ENCODE data around the gene SH3BP2.

SH3BP2 gene

GRCh38 chr4:2858451-2859217 is 65.7 kb downstream of the SH3BP2 start:
- no peak for DNase-seq

- no peak for DNase-seq
Observed at GRCh38 chr4:2859514-2859913, 66.6 kb downstream of the SH3BP2 start.

- DNase-seq = no peak
Observed at GRCh38 chr4:2860391-2861348, 67.8 kb downstream of the SH3BP2 start.

GRCh38 chr4:2861631-2862436 is 68.9 kb downstream of the SH3BP2 start:
- peak; percentile 44 for DNase-seq

GRCh38 chr4:2862528-2862927 is 69.6 kb downstream of the SH3BP2 start:
- peak; percentile 88 for DNase-seq

- DNase-seq = no peak
Observed at GRCh38 chr4:2863649-2864048, 70.8 kb downstream of the SH3BP2 start.

- DNase-seq = no peak
Observed at GRCh38 chr4:2865196-2865780, 72.4 kb downstream of the SH3BP2 start.

GRCh38 chr4:2866160-2866861 is 73.4 kb downstream of the SH3BP2 start:
- no peak for DNase-seq

GRCh38 chr4:2866891-2867290 is 74.0 kb downstream of the SH3BP2 start:
- DNase-seq = no peak

- no peak for DNase-seq
Observed at GRCh38 chr4:2867758-2868491, 75.0 kb downstream of the SH3BP2 start.

- no peak for DNase-seq
Observed at GRCh38 chr4:2868877-2869487, 76.1 kb downstream of the SH3BP2 start.

- no peak for DNase-seq
Observed at GRCh38 chr4:2869659-2870058, 76.8 kb downstream of the SH3BP2 start.

- no peak for DNase-seq
Observed at GRCh38 chr4:2870082-2870481, 77.2 kb downstream of the SH3BP2 start.

- no peak for DNase-seq
Observed at GRCh38 chr4:2871466-2871865, 78.6 kb downstream of the SH3BP2 start.

- DNase-seq = peak; percentile 85
Observed at GRCh38 chr4:2871911-2872310, 79.0 kb downstream of the SH3BP2 start.

- DNase-seq = no peak
Observed at GRCh38 chr4:2873329-2873728, 80.4 kb downstream of the SH3BP2 start.

- DNase-seq = no peak
Observed at GRCh38 chr4:2874861-2875260, 82.0 kb downstream of the SH3BP2 start.

GRCh38 chr4:2875556-2875955 is 82.7 kb downstream of the SH3BP2 start:
- DNase-seq = no peak

GRCh38 chr4:2878346-2878745 is 85.5 kb downstream of the SH3BP2 start:
- DNase-seq = no peak

GRCh38 chr4:2879026-2879425 is 86.1 kb downstream of the SH3BP2 start:
- no peak for DNase-seq

GRCh38 chr4:2881431-2881830 is 88.5 kb downstream of the SH3BP2 start:
- no peak for DNase-seq
